HCT116 (cell line): Measurements from ENCODE around the gene CORO7.

Experiments used
- CTCF ChIP-seq, 3 experiments: fragments of 200-600 bp in 1 of 3; sonication (generic) in 1 of 3; IDR thresholded peaks in 2 of 3; conservative IDR thresholded peaks in 1 of 3; 2 replicates each; pipeline ENCODE4 v1.5.1; 2012 to 2017; ENCODE audit warnings: low read depth in 2 of 3, low read length in 2 of 3, antibody characterized with exemption in 1 of 3, borderline replicate concordance in 1 of 3, control low read depth in 1 of 3, mild to moderate bottlenecking in 1 of 3, mixed read lengths in 1 of 3, mixed run types in 1 of 3, moderate library complexity in 1 of 3; ENCODE audit not compliant: insufficient read depth in 1 of 3
- MAX ChIP-seq: IDR thresholded peaks from 2 replicates; pipeline ENCODE4 v1.6.1; 2012
- POLR2A ChIP-seq: IDR thresholded peaks from 2 replicates; pipeline ENCODE4 v1.7.0; 2011; ENCODE audit warnings: borderline replicate concordance; ENCODE audit not compliant: insufficient read depth, insufficient read length; ENCODE audit errors: extremely low read depth
- POLR2AphosphoS5 ChIP-seq: IDR thresholded peaks from 2 replicates; pipeline ENCODE4 v1.6.1; 2011; ENCODE audit warnings: mild to moderate bottlenecking, low read depth, low read length, moderate library complexity

GRCh38 chr16:4341250-4341649 is 75.1 kb downstream of the CORO7 start:
- TF ChIP-seq POLR2A (no peak), POLR2AphosphoS5 (no peak), CTCF (IDR thresholded peaks at IDR 0.05 in 2 of 3, conservative IDR thresholded peaks at IDR 0.05 in 1 of 3; ENCODE audit: borderline replicate concordance in 1 of 3, insufficient read depth in 1 of 3, low read depth in 2 of 3, low read length in 2 of 3) (no peak), MAX (no peak)
